ENCODE measurements around the gene SBF2. TPM values are rescaled to one million over a fixed set of nuclear protein-coding genes. Genes with fewer than 3 reads are reported as not detected.
"Not testable (repeated sequence)": the region's sequence is repeated elsewhere in the genome, so short reads cannot be mapped to it uniquely, and the experiment has no call there.

The SBF2 gene
- total RNA-seq, 1 donor from 2014 or later, result 26.2 TPM

- no peak for DNase-seq (ENCODE audit: low read depth)
- H3K4me3 ChIP-seq (ENCODE audit: low read depth, low read length), result no peak overlapping the region
- no peak for TF ChIP-seq CTCF (conservative IDR thresholded peaks at IDR 0.05; ENCODE audit: low read depth, low read length)
Measured at GRCh38 chr11:10236840-10237239, 57.2 kb downstream of the SBF2 start.

GRCh38 chr11:10233581-10233980, 60.4 kb downstream of the SBF2 start:
- TF ChIP-seq CTCF (conservative IDR thresholded peaks at IDR 0.05; ENCODE audit: low read depth, low read length), result no peak
- no peak overlapping the region for H3K4me3 ChIP-seq (ENCODE audit: low read depth, low read length)
- DNase-seq (ENCODE audit: low read depth), result peak; percentile 38

- TF ChIP-seq CTCF (conservative IDR thresholded peaks at IDR 0.05; ENCODE audit: low read depth, low read length), result no peak
- no peak overlapping the region for H3K4me3 ChIP-seq (ENCODE audit: low read depth, low read length)
- DNase-seq (ENCODE audit: low read depth), result no peak
Measured at GRCh38 chr11:10232756-10233155, 61.3 kb downstream of the SBF2 start.

- not testable (repeated sequence) for H3K4me3 ChIP-seq (ENCODE audit: low read depth, low read length); DNase-seq (ENCODE audit: low read depth)
Measured at GRCh38 chr11:10231803-10232202, 62.2 kb downstream of the SBF2 start.

- no peak for DNase-seq (ENCODE audit: low read depth)
- H3K4me3 ChIP-seq (ENCODE audit: low read depth, low read length), result no peak overlapping the region
- TF ChIP-seq CTCF (conservative IDR thresholded peaks at IDR 0.05; ENCODE audit: low read depth, low read length), result no peak
Measured at GRCh38 chr11:10225553-10225952, 68.5 kb downstream of the SBF2 start.

- H3K4me3 ChIP-seq (ENCODE audit: low read depth, low read length), result no peak overlapping the region
- DNase-seq (ENCODE audit: low read depth), result no peak
- no peak for TF ChIP-seq CTCF (conservative IDR thresholded peaks at IDR 0.05; ENCODE audit: low read depth, low read length)
Measured at GRCh38 chr11:10222399-10222798, 71.6 kb downstream of the SBF2 start.

GRCh38 chr11:10221342-10221741, 72.7 kb downstream of the SBF2 start:
- no peak for TF ChIP-seq CTCF (conservative IDR thresholded peaks at IDR 0.05; ENCODE audit: low read depth, low read length)
- no peak for DNase-seq (ENCODE audit: low read depth)
- H3K4me3 ChIP-seq (ENCODE audit: low read depth, low read length), result no peak overlapping the region

- no peak overlapping the region for H3K4me3 ChIP-seq (ENCODE audit: low read depth, low read length)
- DNase-seq (ENCODE audit: low read depth), result no peak
- no peak for TF ChIP-seq CTCF (conservative IDR thresholded peaks at IDR 0.05; ENCODE audit: low read depth, low read length)
Measured at GRCh38 chr11:10211470-10211869, 82.5 kb downstream of the SBF2 start.

Measured in epithelial cell of proximal tubule (primary cell).